ENCODE measurements around the gene CFAP221.

GRCh38 chr2:119683713-119684443 lies 139.6 kb downstream of the CFAP221 start:
- TF ChIP-seq, protein P1, sequence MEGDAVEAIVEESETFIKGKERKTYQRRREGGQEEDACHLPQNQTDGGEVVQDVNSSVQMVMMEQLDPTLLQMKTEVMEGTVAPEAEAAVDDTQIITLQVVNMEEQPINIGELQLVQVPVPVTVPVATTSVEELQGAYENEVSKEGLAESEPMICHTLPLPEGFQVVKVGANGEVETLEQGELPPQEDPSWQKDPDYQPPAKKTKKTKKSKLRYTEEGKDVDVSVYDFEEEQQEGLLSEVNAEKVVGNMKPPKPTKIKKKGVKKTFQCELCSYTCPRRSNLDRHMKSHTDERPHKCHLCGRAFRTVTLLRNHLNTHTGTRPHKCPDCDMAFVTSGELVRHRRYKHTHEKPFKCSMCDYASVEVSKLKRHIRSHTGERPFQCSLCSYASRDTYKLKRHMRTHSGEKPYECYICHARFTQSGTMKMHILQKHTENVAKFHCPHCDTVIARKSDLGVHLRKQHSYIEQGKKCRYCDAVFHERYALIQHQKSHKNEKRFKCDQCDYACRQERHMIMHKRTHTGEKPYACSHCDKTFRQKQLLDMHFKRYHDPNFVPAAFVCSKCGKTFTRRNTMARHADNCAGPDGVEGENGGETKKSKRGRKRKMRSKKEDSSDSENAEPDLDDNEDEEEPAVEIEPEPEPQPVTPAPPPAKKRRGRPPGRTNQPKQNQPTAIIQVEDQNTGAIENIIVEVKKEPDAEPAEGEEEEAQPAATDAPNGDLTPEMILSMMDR (IDR thresholded peaks at IDR 0.05; ENCODE audit: low read length): no peak
- TF ChIP-seq EZH2 (optimal IDR thresholded peaks at IDR 0.05; ENCODE audit: low read depth, low read length): no peak
